GM12878 (cell line): ENCODE measurements around the gene UBXN7.
"Not testable (repeated sequence)": the region's sequence is repeated elsewhere in the genome, so short reads cannot be mapped to it uniquely, and the experiment has no call there.

ENCODE experiments used
- ATF3 ChIP-seq: IDR thresholded peaks from 2 replicates; pipeline ENCODE4 v1.6.1; 2011; ENCODE audit warnings: low read depth, mild to moderate bottlenecking, low read length, moderate library complexity, borderline replicate concordance; ENCODE audit errors: extremely low read depth
- CEBPB ChIP-seq, 2 experiments: fragments of 150-350 bp in 1 of 2; IDR thresholded peaks; 2 replicates each; pipeline ENCODE4 v1.6.1; 2012 to 2014; ENCODE audit warnings: low read depth in 2 of 2, low read length in 2 of 2, borderline replicate concordance in 1 of 2, inconsistent platforms in 1 of 2
- CHD2 ChIP-seq: IDR thresholded peaks from 2 replicates; pipeline ENCODE4 v1.6.1; 2011; ENCODE audit warnings: low read depth, low read length, improper control_type of control experiment, borderline replicate concordance
- EZH2 ChIP-seq: IDR thresholded peaks from 2 replicates; pipeline ENCODE4 v1.6.1; 2012; ENCODE audit warnings: low read depth, mild to moderate bottlenecking, control low read depth, inconsistent platforms, low read length, borderline replicate concordance; ENCODE audit not compliant: control insufficient read depth
- FOS ChIP-seq: IDR thresholded peaks from 3 replicates; pipeline ENCODE4 v1.6.1; 2011; ENCODE audit warnings: borderline replicate concordance; ENCODE audit not compliant: insufficient read length; ENCODE audit errors: extremely low read depth
- NFIC ChIP-seq: IDR thresholded peaks from 2 replicates; pipeline ENCODE4 v1.6.1; 2012; ENCODE audit warnings: low read depth, mild to moderate bottlenecking, inconsistent platforms, low read length, moderate library complexity
- NRF1 ChIP-seq: conservative IDR thresholded peaks from 2 replicates; pipeline ENCODE4 v1.6.1; 2011; ENCODE audit warnings: mild to moderate bottlenecking, low read depth, low read length, improper control_type of control experiment
- POLR2A ChIP-seq: IDR thresholded peaks from 2 replicates; pipeline ENCODE4 v1.6.1; 2011; ENCODE audit warnings: low read depth, mild to moderate bottlenecking, low read length
- STAT1 ChIP-seq: fragments of 450-650 bp; conservative IDR thresholded peaks from 2 replicates; pipeline ENCODE4 v1.6.1; 2014; ENCODE audit warnings: antibody characterized with exemption, mild to moderate bottlenecking
- ZNF274 ChIP-seq: IDR thresholded peaks from one replicate; pipeline ENCODE4 v1.8.0; 2011; ENCODE audit not compliant: insufficient read length, insufficient read depth
- TF ChIP-seq, protein P1 (sequence below): IDR thresholded peaks from 2 replicates; pipeline ENCODE4 v1.6.1; 2012; ENCODE audit warnings: low read depth, low read length, improper control_type of control experiment
- TF ChIP-seq, protein P2 (sequence below), 3 experiments: IDR thresholded peaks in 2 of 3; conservative IDR thresholded peaks in 1 of 3; 2 replicates each; pipeline ENCODE4 v1.5.1; 2011; ENCODE audit warnings: low read depth in 3 of 3, low read length in 3 of 3, mild to moderate bottlenecking in 3 of 3, control low read depth in 2 of 3, moderate library complexity in 2 of 3, inconsistent platforms in 1 of 3, mixed read lengths in 1 of 3; ENCODE audit not compliant: control insufficient read depth in 2 of 3, insufficient read depth in 1 of 3; ENCODE audit errors: extremely low read depth in 1 of 3

- TF ChIP-seq, protein P1, sequence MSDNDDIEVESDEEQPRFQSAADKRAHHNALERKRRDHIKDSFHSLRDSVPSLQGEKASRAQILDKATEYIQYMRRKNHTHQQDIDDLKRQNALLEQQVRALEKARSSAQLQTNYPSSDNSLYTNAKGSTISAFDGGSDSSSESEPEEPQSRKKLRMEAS: not testable (repeated sequence)
- TF ChIP-seq NRF1; NFIC; STAT1; ATF3; CHD2; ZNF274; POLR2A; FOS; EZH2; CEBPB (IDR thresholded peaks at IDR 0.05; ENCODE audit: borderline replicate concordance in 1 of 2, low read depth in 2 of 2, low read length in 2 of 2): not testable (repeated sequence)
- TF ChIP-seq, protein P2, sequence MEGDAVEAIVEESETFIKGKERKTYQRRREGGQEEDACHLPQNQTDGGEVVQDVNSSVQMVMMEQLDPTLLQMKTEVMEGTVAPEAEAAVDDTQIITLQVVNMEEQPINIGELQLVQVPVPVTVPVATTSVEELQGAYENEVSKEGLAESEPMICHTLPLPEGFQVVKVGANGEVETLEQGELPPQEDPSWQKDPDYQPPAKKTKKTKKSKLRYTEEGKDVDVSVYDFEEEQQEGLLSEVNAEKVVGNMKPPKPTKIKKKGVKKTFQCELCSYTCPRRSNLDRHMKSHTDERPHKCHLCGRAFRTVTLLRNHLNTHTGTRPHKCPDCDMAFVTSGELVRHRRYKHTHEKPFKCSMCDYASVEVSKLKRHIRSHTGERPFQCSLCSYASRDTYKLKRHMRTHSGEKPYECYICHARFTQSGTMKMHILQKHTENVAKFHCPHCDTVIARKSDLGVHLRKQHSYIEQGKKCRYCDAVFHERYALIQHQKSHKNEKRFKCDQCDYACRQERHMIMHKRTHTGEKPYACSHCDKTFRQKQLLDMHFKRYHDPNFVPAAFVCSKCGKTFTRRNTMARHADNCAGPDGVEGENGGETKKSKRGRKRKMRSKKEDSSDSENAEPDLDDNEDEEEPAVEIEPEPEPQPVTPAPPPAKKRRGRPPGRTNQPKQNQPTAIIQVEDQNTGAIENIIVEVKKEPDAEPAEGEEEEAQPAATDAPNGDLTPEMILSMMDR (IDR thresholded peaks at IDR 0.05 in 2 of 3, conservative IDR thresholded peaks at IDR 0.05 in 1 of 3; ENCODE audit: control insufficient read depth in 2 of 3, extremely low read depth in 1 of 3, insufficient read depth in 1 of 3, low read depth in 3 of 3, low read length in 3 of 3): not testable (repeated sequence)
These were observed 10.6 kb downstream of the UBXN7 start for GRCh38 chr3:196421668-196422067.
